GM15510 (cell line): ENCODE results near the gene KAT6B.

ENCODE experiments used
- POLR2A ChIP-seq: IDR thresholded peaks from 3 replicates; pipeline ENCODE4 v1.6.1; 2011; ENCODE audit warnings: borderline replicate concordance; ENCODE audit not compliant: insufficient read length; ENCODE audit errors: extremely low read depth

KAT6B gene

DNA sequence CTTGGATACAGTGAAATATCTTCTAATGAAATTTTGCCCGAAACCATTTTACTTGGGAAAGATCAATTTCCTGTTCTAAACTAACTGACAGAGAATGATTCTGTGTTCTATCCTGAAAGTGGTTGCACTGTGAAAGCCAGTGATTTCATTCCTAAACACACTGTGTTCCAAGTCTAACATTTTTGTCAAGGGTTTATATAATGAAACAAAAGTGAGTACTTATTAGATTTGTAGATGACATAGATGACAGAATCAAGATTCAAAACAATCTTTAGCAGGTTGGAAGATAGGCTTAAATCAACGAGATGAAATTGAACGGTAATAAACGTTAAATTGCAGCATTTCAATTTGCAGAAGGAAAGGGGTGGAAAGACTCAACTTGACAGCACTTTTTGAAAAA lies 13.3 kb downstream of the KAT6B start:
- TF ChIP-seq POLR2A, result no peak

- no peak for TF ChIP-seq POLR2A
Measured at GRCh38 chr10:74841265-74841973, 15.0 kb downstream of the KAT6B start.

GRCh38 chr10:74842301-74842954 lies 16.0 kb downstream of the KAT6B start:
- no peak for TF ChIP-seq POLR2A

DNA sequence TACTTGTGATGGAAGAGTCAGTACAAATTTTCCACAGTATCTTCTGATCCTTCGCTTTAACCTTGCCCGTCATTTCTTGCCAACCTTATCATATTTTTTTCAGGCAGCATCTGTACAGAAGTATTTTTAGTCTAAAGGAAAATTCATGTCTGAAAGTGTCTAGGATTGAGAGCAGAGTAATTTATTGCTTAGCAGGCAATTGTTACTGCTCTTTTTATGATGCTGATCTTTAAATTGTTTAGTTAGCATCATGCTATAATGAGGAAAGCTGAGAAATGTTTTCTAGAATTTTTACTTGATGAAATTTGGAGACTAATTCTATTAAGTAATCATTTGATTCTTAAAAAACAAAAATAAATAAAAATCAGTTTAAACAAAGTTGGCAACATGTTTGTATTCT lies 20.6 kb downstream of the KAT6B start:
- no peak for TF ChIP-seq POLR2A

DNA sequence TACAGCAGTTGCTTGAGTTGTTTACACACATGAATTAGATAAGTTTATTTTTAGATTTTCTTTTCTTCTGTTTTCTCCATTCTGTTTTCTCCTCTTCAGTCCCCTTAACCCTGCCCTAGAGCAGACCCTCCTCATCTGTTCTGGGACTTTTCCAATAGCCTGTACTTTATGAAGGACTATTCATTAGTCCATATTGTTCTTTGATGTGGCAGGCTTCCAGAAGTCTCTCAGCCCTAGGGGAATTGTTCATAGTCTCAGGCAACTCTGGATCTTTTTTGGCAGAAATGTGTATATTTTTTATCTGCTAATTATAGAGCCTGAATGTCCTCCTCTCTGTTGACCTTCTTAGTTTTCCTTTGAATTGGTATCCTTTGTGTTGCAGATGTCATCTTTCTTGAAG lies 25.4 kb downstream of the KAT6B start:
- no peak for TF ChIP-seq POLR2A

DNA sequence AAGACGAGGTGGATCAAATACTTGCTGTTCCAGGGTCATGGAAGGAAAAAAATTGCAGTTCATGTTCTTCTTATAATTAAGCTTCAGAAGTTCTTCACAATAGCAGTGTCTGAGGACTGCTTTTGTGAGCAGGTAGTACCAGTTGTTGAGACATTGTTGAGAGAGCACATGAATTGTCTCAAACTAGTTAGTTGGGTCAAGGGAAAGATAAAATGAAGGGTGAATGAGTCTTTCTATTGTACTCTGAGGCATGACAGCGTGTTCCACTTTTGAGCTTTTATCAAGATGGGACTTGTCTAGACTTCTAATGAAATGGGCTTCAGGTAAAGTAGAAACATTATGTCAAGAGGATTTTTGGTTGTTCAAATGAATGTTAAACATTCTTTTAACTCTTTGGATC lies 26.0 kb downstream of the KAT6B start:
- TF ChIP-seq POLR2A, result no peak

DNA sequence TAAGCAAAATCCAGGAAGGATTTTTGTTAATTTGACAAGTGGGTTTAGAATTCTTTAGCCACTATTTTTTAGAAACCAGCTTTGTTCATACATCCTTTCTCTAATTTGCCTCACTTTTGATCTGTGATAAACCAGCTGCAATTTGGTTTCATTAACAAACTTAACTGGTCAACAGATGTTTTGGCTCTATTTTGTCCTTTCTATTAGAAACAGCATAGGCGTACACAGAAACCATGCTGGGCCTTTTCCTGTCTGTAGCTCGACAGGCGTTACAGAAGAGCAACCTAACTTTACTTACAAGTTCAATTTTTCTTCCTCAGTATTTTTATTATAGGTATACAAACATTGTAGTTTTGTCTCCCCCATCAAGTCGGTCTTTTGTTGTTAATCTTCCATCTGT lies 28.2 kb downstream of the KAT6B start:
- no peak for TF ChIP-seq POLR2A

DNA sequence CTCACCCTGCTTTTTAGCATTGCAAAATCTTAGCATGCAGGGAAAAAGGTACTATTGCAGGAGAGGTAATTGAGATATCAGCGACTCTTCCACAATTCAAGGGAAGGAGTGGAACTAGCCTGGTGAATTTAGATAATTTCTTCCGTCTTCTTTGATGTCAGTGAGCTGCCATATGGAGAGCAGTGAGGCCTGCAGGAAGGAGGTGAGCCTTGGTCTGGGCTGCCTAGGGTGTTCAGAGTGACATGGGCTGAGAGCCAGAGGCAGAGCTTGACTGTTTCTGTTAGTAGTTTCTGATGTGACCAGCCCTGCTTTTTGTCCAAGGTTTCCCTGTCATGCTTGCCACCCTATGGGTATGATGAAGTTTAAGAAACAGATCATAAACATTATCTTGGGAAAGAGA lies 28.6 kb downstream of the KAT6B start:
- no peak for TF ChIP-seq POLR2A

DNA sequence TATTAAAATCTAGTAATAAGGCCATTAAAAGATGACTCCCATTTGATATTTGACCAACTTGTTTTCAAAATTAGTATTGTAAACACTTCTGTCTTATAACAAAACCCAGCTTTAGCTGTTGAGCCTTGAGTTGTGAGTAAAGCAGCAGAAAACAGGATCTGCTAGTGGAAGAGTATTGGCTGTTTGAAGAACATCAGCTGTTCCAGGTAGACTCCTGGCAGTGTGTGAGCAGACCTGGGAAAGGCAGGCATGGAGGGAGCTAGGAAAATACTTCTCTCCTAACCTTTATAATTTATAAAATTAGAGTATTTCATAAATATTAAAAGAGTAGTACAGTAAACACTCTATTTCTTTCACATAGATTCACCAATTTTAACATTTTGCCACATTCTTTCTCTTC lies 29.0 kb downstream of the KAT6B start:
- no peak for TF ChIP-seq POLR2A

DNA sequence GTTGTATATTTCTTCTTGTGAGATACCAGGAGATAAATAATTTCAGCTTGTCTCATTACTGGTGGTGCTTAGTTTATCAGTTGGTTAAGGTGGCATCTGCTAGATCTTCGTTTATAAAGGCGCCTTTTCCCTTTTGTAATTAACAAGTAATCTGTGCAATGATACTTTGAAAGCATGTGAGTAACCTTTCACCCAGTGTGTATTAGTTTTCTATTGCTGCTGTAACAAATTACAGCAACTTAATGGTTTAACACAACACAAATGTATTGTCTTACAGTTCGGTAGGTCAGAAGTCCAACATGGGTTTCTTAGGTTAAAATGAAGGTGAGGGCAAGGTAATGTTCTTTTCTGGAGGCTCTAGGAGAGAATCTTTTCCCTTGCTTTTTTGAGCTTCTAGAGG lies 30.5 kb downstream of the KAT6B start:
- TF ChIP-seq POLR2A, result no peak

GRCh38 chr10:74857586-74857985 lies 31.2 kb downstream of the KAT6B start:
- no peak for TF ChIP-seq POLR2A

GRCh38 chr10:74859546-74859945 lies 33.1 kb downstream of the KAT6B start:
- TF ChIP-seq POLR2A, result no peak

- TF ChIP-seq POLR2A, result no peak
Measured at GRCh38 chr10:74862625-74863024, 36.2 kb downstream of the KAT6B start.

DNA sequence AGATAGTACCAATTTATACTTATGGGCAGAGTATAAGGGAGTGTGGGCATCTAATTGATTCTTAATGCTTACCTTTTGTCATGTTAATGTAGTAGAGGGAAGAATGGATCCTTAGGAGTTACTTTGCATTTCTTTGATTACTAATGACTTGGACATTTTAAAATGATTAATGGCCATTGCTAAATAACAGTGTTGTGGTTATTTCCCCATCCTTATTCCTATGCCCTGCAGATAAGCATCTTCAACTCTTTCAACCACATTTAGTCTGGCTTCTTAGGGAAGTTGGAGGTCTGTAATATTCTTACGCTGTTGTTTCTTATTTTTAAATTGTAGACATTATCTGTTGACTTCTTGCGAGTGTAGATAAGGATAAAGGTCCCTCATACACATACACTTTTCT lies 37.2 kb downstream of the KAT6B start:
- no peak for TF ChIP-seq POLR2A

- no peak for TF ChIP-seq POLR2A
Measured at GRCh38 chr10:74867351-74867750, 41.0 kb downstream of the KAT6B start.

- no peak for TF ChIP-seq POLR2A
Measured at GRCh38 chr10:74868392-74868977, 42.1 kb downstream of the KAT6B start.

DNA sequence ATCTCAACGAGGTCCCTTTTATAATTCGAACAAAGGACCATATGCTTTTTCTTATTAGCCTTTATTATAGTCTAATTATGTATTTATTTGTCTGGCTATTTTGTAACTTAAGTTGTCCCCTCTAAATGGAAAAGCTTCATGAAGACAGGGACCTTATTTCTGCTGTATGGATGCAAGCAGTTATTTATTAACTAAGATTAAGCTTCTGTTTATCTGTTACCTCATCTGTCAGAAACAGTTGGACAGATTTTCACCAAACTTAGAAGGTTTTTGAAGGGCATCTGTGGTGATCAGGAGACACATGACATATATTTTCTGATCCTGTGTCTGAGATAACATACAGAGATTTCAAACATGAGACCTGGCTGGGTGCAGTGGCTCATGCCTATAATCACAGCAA lies 43.2 kb downstream of the KAT6B start:
- TF ChIP-seq POLR2A, result no peak

DNA sequence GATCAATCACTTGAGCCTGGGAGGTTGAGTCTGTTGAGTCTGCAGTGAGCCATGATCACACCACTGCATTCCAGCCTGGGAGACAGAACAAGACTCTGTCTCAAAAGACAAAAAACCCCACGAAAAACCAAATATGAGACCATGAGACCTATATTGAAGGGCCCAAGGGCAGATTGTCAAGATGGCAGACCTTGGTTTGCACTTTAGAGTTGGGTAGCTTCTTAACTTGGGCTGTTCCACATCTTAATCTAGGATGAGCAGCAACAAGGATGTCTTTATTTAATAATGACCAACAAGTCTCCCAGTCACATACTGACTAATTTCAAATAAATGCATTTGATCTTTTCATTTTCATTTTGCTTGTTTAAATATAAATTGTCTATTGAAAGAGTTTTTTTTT lies 43.8 kb downstream of the KAT6B start:
- no peak for TF ChIP-seq POLR2A
